SK-N-SH (cell line): ENCODE measurements around the gene ADAMTS2. TPM values are rescaled to one million over a fixed set of nuclear protein-coding genes. Genes with fewer than 3 reads are reported as not detected.
A peak's percentile ranks its signal among the peaks of the same experiment; 100 is the strongest.

ENCODE experiments used
- CTCF ChIA-PET: fragments of 300-600, 350-600 bp; formaldehyde crosslinking; extraction: SDS; loops from one replicate; lab custom pipeline; 2021; lab: Yijun Ruan, JAX
- POLR2A ChIA-PET: fragments of 350-600 bp; sonication (Branson Sonifier 250); formaldehyde crosslinking; extraction: SDS; loops from one replicate; lab custom pipeline; 2020; ENCODE audit warnings: antibody characterized with exemption, inconsistent platforms; lab: Yijun Ruan, JAX
- DNase-seq: peaks from one replicate; pipeline ENCODE4 v3.0.0; 2012
- H2AFZ ChIP-seq: fragments of 200-600 bp; sonication (generic); 2 replicates; pipeline ENCODE4 v1.8.1; 2016; ENCODE audit warnings: antibody characterized with exemption, mild to moderate bottlenecking, low read depth
- H3F3A ChIP-seq: fragments of 200-600 bp; sonication (generic); replicated peaks from 2 replicates; pipeline ENCODE3; 2016; ENCODE audit warnings: antibody characterized with exemption, mild to moderate bottlenecking; ENCODE audit not compliant: insufficient read depth
- H3K27ac ChIP-seq, 2 experiments: fragments of 200-500 bp in 1 of 2; fragments of 200-600 bp in 1 of 2; sonication (Bioruptor generic) in 1 of 2; sonication (generic), shearing (Covaris generic) in 1 of 2; 2 replicates each; pipeline versions ENCODE4 v1.5.1 to v1.6.1; 2014 to 2016; ENCODE audit warnings: low read depth in 2 of 2, inconsistent platforms in 1 of 2, low read length in 1 of 2, mild to moderate bottlenecking in 1 of 2, mixed read lengths in 1 of 2
- H3K27me3 ChIP-seq: fragments of 200-600 bp; sonication (generic), shearing (Covaris generic); 2 replicates; pipeline ENCODE4 v1.6.1; 2016; ENCODE audit warnings: mixed run types; ENCODE audit not compliant: insufficient read depth
- H3K36me3 ChIP-seq, 2 experiments: fragments of 200-500 bp in 1 of 2; fragments of 200-600 bp in 1 of 2; sonication (Bioruptor generic) in 1 of 2; sonication (generic) in 1 of 2; replicated peaks in 1 of 2; 2 replicates each; pipeline versions ENCODE3 to v1.5.1; 2014 to 2016; ENCODE audit warnings: low read length in 1 of 2, mild to moderate bottlenecking in 1 of 2; ENCODE audit not compliant: insufficient read depth in 2 of 2, control insufficient read depth in 1 of 2
- H3K4me1 ChIP-seq, 2 experiments: fragments of 200-500 bp in 1 of 2; fragments of 200-600 bp in 1 of 2; sonication (Bioruptor generic) in 1 of 2; sonication (generic), shearing (Covaris generic) in 1 of 2; 2 replicates each; pipeline versions ENCODE4 v1.5.1 to v1.6.1; 2014 to 2016; ENCODE audit warnings: low read depth in 1 of 2, low read length in 1 of 2, mixed run types in 1 of 2; ENCODE audit not compliant: insufficient read depth in 2 of 2, control insufficient read depth in 1 of 2
- H3K4me2 ChIP-seq: fragments of 200-600 bp; sonication (generic), shearing (Covaris generic); 2 replicates; pipeline ENCODE4 v1.6.1; 2017; ENCODE audit warnings: mixed run types
- H3K4me3 ChIP-seq, 2 experiments: fragments of 200-500 bp in 1 of 2; fragments of 200-600 bp in 1 of 2; sonication (Bioruptor generic) in 1 of 2; sonication (generic), shearing (Covaris generic) in 1 of 2; 2 replicates each; pipeline versions ENCODE4 v1.5.1 to v1.8.1; 2014 to 2016; ENCODE audit warnings: low read depth in 2 of 2, inconsistent platforms in 1 of 2, low read length in 1 of 2, mild to moderate bottlenecking in 1 of 2, mixed read lengths in 1 of 2, moderate library complexity in 1 of 2
- H3K79me2 ChIP-seq: fragments of 200-600 bp; sonication (generic); 2 replicates; pipeline ENCODE4 v1.8.1; 2017; ENCODE audit warnings: mild to moderate bottlenecking; ENCODE audit not compliant: insufficient read depth
- H3K9ac ChIP-seq: fragments of 200-600 bp; sonication (generic); 2 replicates; pipeline ENCODE4 v1.6.1; 2017; ENCODE audit warnings: mixed run types
- H3K9me2 ChIP-seq: fragments of 200-600 bp; sonication (generic); 2 replicates; pipeline ENCODE4 v1.6.1; 2017; ENCODE audit warnings: mixed run types
- H3K9me3 ChIP-seq: fragments of 200-600 bp; sonication (generic); 2 replicates; pipeline ENCODE4 v1.6.1; 2017; ENCODE audit warnings: mixed run types, mild to moderate bottlenecking, moderate library complexity
- H4K20me1 ChIP-seq: fragments of 200-600 bp; sonication (generic); 2 replicates; pipeline ENCODE4 v1.6.1; 2017; ENCODE audit warnings: mild to moderate bottlenecking, mixed run types; ENCODE audit not compliant: insufficient read depth
- CHD2 ChIP-seq: fragments of 150-350 bp; IDR thresholded peaks from 2 replicates; pipeline ENCODE4 v1.6.1; 2018; ENCODE audit warnings: low read length; ENCODE audit not compliant: partially characterized antibody
- EP300 ChIP-seq, 2 experiments: IDR thresholded peaks; 2 replicates each; pipeline versions ENCODE4 v1.4.0 to v1.6.1; 2012; ENCODE audit warnings: borderline replicate concordance in 1 of 2, low read depth in 1 of 2, low read length in 1 of 2
- FOSL2 ChIP-seq: IDR thresholded peaks from 2 replicates; pipeline ENCODE4 v1.4.0; 2012; ENCODE audit warnings: low read depth, mild to moderate bottlenecking, moderate library complexity, borderline replicate concordance
- FOXJ3 ChIP-seq: sonication (generic); formaldehyde crosslinking; IDR thresholded peaks from 2 replicates; pipeline ENCODE4 v1.5.1; 2020; ENCODE audit warnings: mild to moderate bottlenecking, missing genetic modification reagents
- FOXM1 ChIP-seq: IDR thresholded peaks from 2 replicates; pipeline ENCODE4 v1.4.0; 2012; ENCODE audit warnings: low read depth, mild to moderate bottlenecking
- GABPA ChIP-seq: IDR thresholded peaks from 2 replicates; pipeline ENCODE4 v1.4.0; 2012; ENCODE audit warnings: low read depth, mild to moderate bottlenecking
- GATA2 ChIP-seq: sonication (generic); formaldehyde crosslinking; IDR thresholded peaks from 2 replicates; pipeline ENCODE4 v1.5.0; 2020; ENCODE audit warnings: mild to moderate bottlenecking, missing genetic modification reagents
- MXI1 ChIP-seq: IDR thresholded peaks from 2 replicates; pipeline ENCODE4 v1.6.1; 2012; ENCODE audit warnings: mild to moderate bottlenecking, low read depth, low read length, improper control_type of control experiment
- NRF1 ChIP-seq: IDR thresholded peaks from 2 replicates; pipeline ENCODE4 v1.6.1; 2012; ENCODE audit warnings: low read depth, mild to moderate bottlenecking, low read length
- REST ChIP-seq: IDR thresholded peaks from 2 replicates; pipeline ENCODE4 v1.6.1; 2012; ENCODE audit warnings: mild to moderate bottlenecking, low read depth, low read length, moderate library complexity
- RXRA ChIP-seq: IDR thresholded peaks from 2 replicates; pipeline ENCODE4 v1.4.0; 2012; ENCODE audit warnings: low read depth, mild to moderate bottlenecking, borderline replicate concordance
- TAF1 ChIP-seq: IDR thresholded peaks from 2 replicates; pipeline ENCODE4 v1.6.1; 2012; ENCODE audit warnings: low read depth, mild to moderate bottlenecking, low read length, moderate library complexity, borderline replicate concordance
- TCF12 ChIP-seq: IDR thresholded peaks from 2 replicates; pipeline ENCODE4 v1.4.0; 2012
- USF2 ChIP-seq: fragments of 150-350 bp; IDR thresholded peaks from 2 replicates; pipeline ENCODE4 v1.6.1; 2017; ENCODE audit warnings: antibody characterized with exemption, low read length, low read depth, borderline replicate concordance
- YY1 ChIP-seq: IDR thresholded peaks from 2 replicates; pipeline ENCODE4 v1.4.0; 2012; ENCODE audit warnings: low read depth, mild to moderate bottlenecking
- ZBTB33 ChIP-seq: IDR thresholded peaks from 2 replicates; pipeline ENCODE4 v1.4.0; 2012; ENCODE audit warnings: low read depth, borderline replicate concordance
- WGBS: methylation state at CpG from one replicate; pipeline ENCODE4 v1.1.6; 2017; ENCODE audit warnings: low lambda C conversion rate; 5-methylcytosine and 5-hydroxymethylcytosine counted together
- polyA plus RNA-seq, 3 experiments: library from polyadenylated mRNA; depleted of rRNA; stranded (reverse); fragments of >200 nt; gene quantifications; 2 replicates each; pipeline ENCODE4 v1.2.3, GENCODE V29; 2012

The ADAMTS2 gene
- polyA plus RNA-seq, 1 of the 3 experiments (the other 2 are of a cell fraction) = 0.12 TPM

GRCh38 chr5:179273441-179274145 lies 71.7 kb downstream of the ADAMTS2 start:
- Histone ChIP-seq H3K27me3 (no peaks in the 10 kb centered on the region), H4K20me1 (no peaks in the 10 kb centered on the region), H3K27ac (peak overlapping the region in 1 of 2 experiments; percentile 96; a peak in 1 of 4 replicates), H3K4me3 (no peak overlapping the region), H3K9me2 (no peaks in the 10 kb centered on the region), H3K9ac (no peak overlapping the region)
- ChIA-PET CTCF (interaction anchor here (0.5 to 1.7 kb wide), 14 partner anchors 8 to 220 kb away, joined by 3 to 8 read pairs (median 4); no protein-coding TSS in a partner anchor), POLR2A (interaction anchor here (0.6 kb wide), 1 partner anchor 12 kb away, joined by 3 read pairs; no protein-coding TSS in a partner anchor)
- TF ChIP-seq FOXM1 = no peak
- no peak for TF ChIP-seq USF2
- no peak for TF ChIP-seq ZBTB33
- TF ChIP-seq FOXJ3 (CRISPR knock-in tag) = no peak
- no peak for TF ChIP-seq YY1
- TF ChIP-seq, all 33 proteins: peak for 0
- H3K9me3 ChIP-seq = no peaks in the 10 kb centered on the region
- peaks cover 0 to 93% of the 10 kb centered on the region in 2 experiments; a peak in 1 of 4 replicates for H3K4me1 ChIP-seq
- no peak overlapping the region for H3K4me2 ChIP-seq
- 27% methylated on average over 7 of the region's 10 CpGs for WGBS
- H2AFZ ChIP-seq = no peak overlapping the region
- no peaks in the 10 kb centered on the region for H3K79me2 ChIP-seq
- H3K36me3 ChIP-seq = no peaks in the 10 kb centered on the region
- H3F3A ChIP-seq = no peaks in the 10 kb centered on the region
- DNase-seq = no peak

- no peaks in the 10 kb centered on the region for H4K20me1 ChIP-seq
- H3K27me3 ChIP-seq = no peaks in the 10 kb centered on the region
- no peak overlapping the region for H3K9ac ChIP-seq
- TF ChIP-seq RXRA (no peak), MXI1 (no peak), REST (no peak), EP300 (IDR thresholded peaks at IDR 0.05; ENCODE audit: borderline replicate concordance in 1 of 2, low read depth in 1 of 2, low read length in 1 of 2) (no peak), TAF1 (no peak), NRF1 (no peak), CHD2 (no peak), USF2 (no peak), FOSL2 (no peak), GABPA (no peak), GATA2 (CRISPR knock-in tag) (no peak), TCF12 (no peak)
- TF ChIP-seq, all 33 proteins: peak for 0
- Histone ChIP-seq H3K4me1 (peaks cover 0 to 95% of the 10 kb centered on the region in 2 experiments; a peak in 1 of 4 replicates), H2AFZ (no peak overlapping the region), H3K4me3 (no peak overlapping the region), H3K36me3 (no peaks in the 10 kb centered on the region), H3K9me3 (no peaks in the 10 kb centered on the region), H3K27ac (peak overlapping the region in 1 of 2 experiments; percentile 96; a peak in 1 of 4 replicates), H3F3A (no peaks in the 10 kb centered on the region), H3K9me2 (no peaks in the 10 kb centered on the region), H3K4me2 (no peak overlapping the region), H3K79me2 (no peaks in the 10 kb centered on the region)
- ChIA-PET CTCF (interaction anchor here (1.3 to 1.7 kb wide), 5 partner anchors 8 to 221 kb away, joined by 4 to 8 read pairs (median 5); no protein-coding TSS in a partner anchor), POLR2A (interaction anchor here (0.6 kb wide), 1 partner anchor 12 kb away, joined by 3 read pairs; no protein-coding TSS in a partner anchor)
- 52% methylated on average over 6 of the region's 7 CpGs for WGBS
- no peak for DNase-seq
Observed at GRCh38 chr5:179273073-179273435, 72.2 kb downstream of the ADAMTS2 start.
